C4-2B (cell line): ENCODE data around the gene PIK3C2G.

ENCODE experiments used
- ZFX ChIP-seq: fragments of 450-650 bp; IDR thresholded peaks from 2 replicates; pipeline ENCODE4 v1.6.1; 2017
- TF ChIP-seq, protein P1 (sequence below): fragments of 450-650 bp; conservative IDR thresholded peaks from 2 replicates; pipeline ENCODE4 v1.5.1; 2017; ENCODE audit warnings: mild to moderate bottlenecking

DNA sequence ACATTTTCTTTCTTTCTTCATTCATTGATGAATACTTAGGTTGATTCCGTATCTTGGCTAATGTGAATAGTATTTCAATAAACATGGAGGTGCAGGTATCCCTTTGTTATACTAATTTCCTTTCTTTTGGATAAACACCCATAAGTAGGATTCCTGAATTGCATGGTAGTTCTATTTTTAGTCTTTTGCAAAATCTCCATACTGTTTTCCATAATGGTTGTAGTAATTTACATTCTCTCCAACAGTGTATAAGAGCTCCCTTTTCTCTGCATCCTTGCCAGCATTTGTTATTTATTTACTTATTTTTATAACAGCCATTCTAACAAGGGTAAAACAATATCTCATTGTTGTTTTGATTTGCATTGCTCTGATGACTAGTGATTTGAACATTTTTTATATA, 36.6 kb downstream of the PIK3C2G start:
- TF ChIP-seq, protein P1, sequence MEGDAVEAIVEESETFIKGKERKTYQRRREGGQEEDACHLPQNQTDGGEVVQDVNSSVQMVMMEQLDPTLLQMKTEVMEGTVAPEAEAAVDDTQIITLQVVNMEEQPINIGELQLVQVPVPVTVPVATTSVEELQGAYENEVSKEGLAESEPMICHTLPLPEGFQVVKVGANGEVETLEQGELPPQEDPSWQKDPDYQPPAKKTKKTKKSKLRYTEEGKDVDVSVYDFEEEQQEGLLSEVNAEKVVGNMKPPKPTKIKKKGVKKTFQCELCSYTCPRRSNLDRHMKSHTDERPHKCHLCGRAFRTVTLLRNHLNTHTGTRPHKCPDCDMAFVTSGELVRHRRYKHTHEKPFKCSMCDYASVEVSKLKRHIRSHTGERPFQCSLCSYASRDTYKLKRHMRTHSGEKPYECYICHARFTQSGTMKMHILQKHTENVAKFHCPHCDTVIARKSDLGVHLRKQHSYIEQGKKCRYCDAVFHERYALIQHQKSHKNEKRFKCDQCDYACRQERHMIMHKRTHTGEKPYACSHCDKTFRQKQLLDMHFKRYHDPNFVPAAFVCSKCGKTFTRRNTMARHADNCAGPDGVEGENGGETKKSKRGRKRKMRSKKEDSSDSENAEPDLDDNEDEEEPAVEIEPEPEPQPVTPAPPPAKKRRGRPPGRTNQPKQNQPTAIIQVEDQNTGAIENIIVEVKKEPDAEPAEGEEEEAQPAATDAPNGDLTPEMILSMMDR = no peak
- no peak for TF ChIP-seq ZFX
